Measurements from ENCODE around the gene ZMYND8.

GRCh38 chr20:47249913-47250312, 106.6 kb downstream of the ZMYND8 start:
- TF ChIP-seq CTCF (IDR thresholded peaks at IDR 0.05) (no peak), POLR2A (IDR thresholded peaks at IDR 0.05) (no peak)
